ENCODE results near the gene STBD1. TPM values are rescaled to one million over a fixed set of nuclear protein-coding genes. Genes with fewer than 3 reads are reported as not detected.

STBD1 gene
- total and polyA plus RNA-seq, 2 of the 4 experiments (the other 2 are of a cell fraction): 1.7 to 3.0 TPM

DNA sequence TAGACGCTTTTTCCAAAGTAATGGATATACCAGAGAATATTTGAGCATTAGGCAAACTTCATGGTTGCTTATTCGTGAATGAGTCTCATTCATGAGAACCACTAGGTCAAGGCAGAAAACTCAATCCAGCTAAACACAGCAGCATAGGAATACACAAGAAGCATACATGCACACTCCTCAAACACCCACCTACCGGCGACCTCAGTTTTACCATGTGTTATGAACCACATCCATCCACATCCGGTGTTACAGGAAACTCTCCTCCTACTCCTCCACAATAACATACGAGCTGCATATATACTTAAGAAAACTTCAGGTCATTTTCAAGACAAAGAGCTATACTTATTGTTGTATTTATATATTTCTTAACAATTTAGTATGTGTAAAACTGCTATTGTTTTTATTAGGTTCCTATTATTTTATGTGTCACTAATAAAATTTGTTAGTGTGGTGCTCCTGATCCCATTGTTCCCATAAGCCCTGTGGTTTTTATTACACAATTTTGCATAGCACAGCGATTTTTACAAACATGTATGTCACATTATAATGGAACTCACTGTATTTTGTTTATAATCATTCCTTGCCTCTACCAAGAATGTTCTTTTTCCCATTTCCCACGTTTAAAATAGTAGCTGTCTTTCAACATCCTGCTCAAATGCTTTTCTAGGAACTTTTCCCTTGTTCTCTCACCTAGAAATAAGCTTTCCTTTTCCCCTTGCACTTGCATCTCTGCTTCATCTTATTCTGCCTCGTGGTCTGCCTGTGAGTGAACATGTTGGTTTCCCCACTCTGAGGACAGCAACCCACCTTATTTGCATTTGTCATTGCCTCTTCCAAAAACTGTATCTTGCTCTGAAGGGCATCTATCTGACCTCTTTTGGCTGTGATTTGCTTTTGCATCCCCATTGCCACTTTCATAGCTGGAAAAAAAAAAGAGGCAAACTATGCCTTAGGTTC is 48.3 kb downstream of the STBD1 start:
- POLR2A ChIA-PET (ENCODE audit: unreplicated experiment): no interaction called here
- H3K79me1 ChIP-seq (ENCODE audit: low read depth in 1 of 2, low read length in 2 of 2): no peaks in the 10 kb centered on the region
- no peak overlapping the region for H3K14ac ChIP-seq (replicated peaks; ENCODE audit: low read depth, low read length)
- DNase-seq (no peak), ATAC-seq (ENCODE audit: low read depth) (no peak)
- CTCF ChIA-PET: interaction anchor here (0.6 kb wide), 1 partner anchor 143 kb away, joined by 5 read pairs; no protein-coding TSS in a partner anchor
- WGBS, 2 experiments (ENCODE audit: extremely low coverage in 2 of 2, insufficient read length in 1 of 2): 100% methylated on average over 1 of the region's 9 CpGs; no CpG with 5 or more reads in 1 of the 2 experiments
- H2BK120ac ChIP-seq (ENCODE audit: low read depth, low read length): no peak overlapping the region
- H4K8ac ChIP-seq (ENCODE audit: low read depth in 2 of 2, low read length in 2 of 2): no peak overlapping the region
- in situ Hi-C loops (cut with MboI; ENCODE audit: low sequenced_read_pairs) (no loop called here), dilution Hi-C loops (cut with HindIII; ENCODE audit: low sequenced_read_pairs, unreplicated experiment) (no loop called here), intact Hi-C loops (cut with micrococcal nuclease) (no loop called here)
- H3K36me3 ChIP-seq (ENCODE audit: control insufficient read depth, insufficient read depth, low read length): no peaks in the 10 kb centered on the region
- no peak overlapping the region for H3K4ac ChIP-seq (ENCODE audit: low read depth, low read length)
- 0 out of 2 replicates have a peak, but pooled peaks cover under 1% of the 10 kb centered on the region for H3K9me3 ChIP-seq (ENCODE audit: control insufficient read depth, insufficient read depth, low read length)
- no peak overlapping the region for H3K9ac ChIP-seq (ENCODE audit: low read depth, low read length)
- BruUV-seq (replicated peaks): no TSS peak
- no peaks in the 10 kb centered on the region for H4K20me1 ChIP-seq (ENCODE audit: insufficient read depth, low read length)
- no peak overlapping the region for H3K18ac ChIP-seq (ENCODE audit: low read depth, low read length)
- H3K27me3 ChIP-seq (ENCODE audit: control insufficient read depth, insufficient read depth, low read length): peaks cover 10% of the 10 kb centered on the region
- no peak overlapping the region for H3K56ac ChIP-seq (ENCODE audit: extremely low read depth, insufficient read depth, low read length)
- H2AK5ac ChIP-seq (ENCODE audit: low read depth, low read length): no peak overlapping the region
- H3K4me2 ChIP-seq (ENCODE audit: low read depth, low read length): no peak overlapping the region
- H3K4me1 ChIP-seq (ENCODE audit: control insufficient read depth, insufficient read depth, low read length): no peaks in the 10 kb centered on the region
- no peak overlapping the region for H2AFZ ChIP-seq (replicated peaks; ENCODE audit: low read length, poor library complexity)
- H3K4me3 ChIP-seq (ENCODE audit: insufficient read depth, low read depth, low read length): no peak overlapping the region
- no peak overlapping the region for H4K91ac ChIP-seq (ENCODE audit: insufficient read depth, low read depth, low read length)
- no peak overlapping the region for H2BK15ac ChIP-seq (ENCODE audit: low read depth, low read length)
- no peak overlapping the region for H3K27ac ChIP-seq (ENCODE audit: insufficient read depth, low read length)
- H2BK20ac ChIP-seq (ENCODE audit: low read depth, low read length): no peak overlapping the region
- no peak overlapping the region for H2BK5ac ChIP-seq (ENCODE audit: low read depth, low read length, poor library complexity, severe bottlenecking)
- no peak for TF ChIP-seq BHLHE40 (IDR thresholded peaks at IDR 0.05; ENCODE audit: low read depth, low read length)
- peak; percentile 81 for TF ChIP-seq MAFK (IDR thresholded peaks at IDR 0.05; ENCODE audit: low read depth, low read length)
- no peak overlapping the region for H3K23ac ChIP-seq (ENCODE audit: low read depth, low read length)
- H4K5ac ChIP-seq (ENCODE audit: low read depth, low read length): no peak overlapping the region
- H3K9me1 ChIP-seq (ENCODE audit: insufficient read depth, low read length): no peaks in the 10 kb centered on the region
- no peak overlapping the region for H2AK9ac ChIP-seq (replicated peaks; ENCODE audit: low read depth, low read length, poor library complexity)

Data from IMR-90 (cell line).